Measurements from ENCODE around the gene C1orf232.

C1orf232 gene

DNA sequence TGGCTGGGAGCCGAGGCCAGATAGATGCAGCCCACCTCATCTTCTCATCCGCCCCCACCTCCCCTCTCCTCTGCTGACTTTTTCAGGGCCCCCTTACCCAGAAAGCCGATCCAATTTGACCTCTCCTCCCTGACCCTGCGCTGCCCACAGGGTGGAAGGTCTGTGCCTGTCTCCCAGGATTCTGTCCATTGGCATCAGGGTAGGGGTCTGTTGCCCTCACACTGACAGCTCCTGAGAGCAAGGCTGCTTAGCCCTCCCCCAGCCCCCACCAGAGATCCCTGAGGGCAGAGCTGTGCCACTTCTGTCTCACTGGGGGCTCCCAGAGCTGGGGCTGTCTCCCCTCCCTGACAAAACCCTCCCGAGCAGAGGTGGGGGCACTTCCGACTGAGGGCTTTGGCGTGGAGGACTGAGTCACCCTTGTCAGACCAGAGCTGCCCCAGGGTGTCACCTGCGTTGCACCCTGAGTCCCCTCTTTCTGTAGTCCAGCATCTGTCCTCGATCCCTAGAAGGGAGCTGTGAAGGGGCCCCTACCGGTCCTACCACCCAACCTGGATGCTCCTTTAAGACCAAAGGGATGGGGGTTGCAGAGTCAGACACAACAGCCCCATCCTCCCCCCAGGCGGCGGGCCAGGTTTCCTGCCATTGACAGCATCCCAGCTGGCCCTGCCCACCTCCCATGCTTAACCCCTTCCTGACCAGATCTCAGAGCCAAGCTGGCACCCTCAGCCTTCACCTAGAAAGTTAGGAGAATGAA lies 12.3 kb downstream of the C1orf232 start:
- no peak for DNase-seq (ENCODE audit: low read depth)

DNA sequence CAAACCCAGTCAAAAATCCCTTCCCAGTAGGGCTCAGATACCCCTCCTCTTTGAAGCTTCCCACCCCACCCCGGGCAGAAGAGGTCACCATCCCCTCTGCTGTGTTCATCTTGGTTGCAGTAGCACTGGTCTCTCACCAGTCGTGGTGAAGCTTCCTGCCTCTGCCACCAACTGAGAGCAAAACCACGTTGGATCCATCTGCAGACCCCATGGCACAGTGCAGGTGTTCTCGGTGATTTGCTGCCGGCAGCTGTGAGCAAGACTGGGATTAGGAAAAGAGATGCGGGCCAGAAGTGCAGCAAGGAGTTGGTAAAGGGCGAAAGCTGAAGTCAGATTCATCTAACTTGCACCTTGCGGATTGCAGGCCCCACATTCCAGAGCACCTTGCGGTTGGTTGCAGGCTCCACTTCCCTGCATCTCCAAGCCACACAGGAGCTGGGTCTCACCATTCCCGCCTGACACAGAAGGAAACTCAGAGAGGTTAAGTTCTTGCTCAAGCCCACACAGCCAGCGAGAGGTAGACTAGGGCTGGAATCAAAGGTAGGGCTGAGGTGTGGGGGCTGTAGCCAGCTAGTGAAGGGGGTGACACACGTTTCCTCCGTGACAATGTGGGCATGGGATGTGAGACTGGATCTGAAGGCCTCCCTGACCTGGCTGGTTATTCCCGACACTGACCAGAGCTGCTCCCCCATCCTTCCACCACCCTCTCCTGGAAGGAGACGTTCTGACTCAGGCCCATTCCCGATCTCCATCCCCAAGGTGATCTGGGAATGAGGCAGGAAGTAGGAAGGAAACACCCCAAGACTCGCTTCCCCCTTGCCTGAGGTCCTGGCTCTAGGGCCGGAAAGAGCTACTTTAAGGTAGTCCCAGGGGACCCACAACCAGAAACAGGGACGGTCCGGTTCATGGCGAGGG lies 13.1 kb downstream of the C1orf232 start:
- no peak for DNase-seq (ENCODE audit: low read depth)

GRCh38 chr1:26154750-26155149 lies 14.0 kb downstream of the C1orf232 start:
- no peak for DNase-seq (ENCODE audit: low read depth)

DNA sequence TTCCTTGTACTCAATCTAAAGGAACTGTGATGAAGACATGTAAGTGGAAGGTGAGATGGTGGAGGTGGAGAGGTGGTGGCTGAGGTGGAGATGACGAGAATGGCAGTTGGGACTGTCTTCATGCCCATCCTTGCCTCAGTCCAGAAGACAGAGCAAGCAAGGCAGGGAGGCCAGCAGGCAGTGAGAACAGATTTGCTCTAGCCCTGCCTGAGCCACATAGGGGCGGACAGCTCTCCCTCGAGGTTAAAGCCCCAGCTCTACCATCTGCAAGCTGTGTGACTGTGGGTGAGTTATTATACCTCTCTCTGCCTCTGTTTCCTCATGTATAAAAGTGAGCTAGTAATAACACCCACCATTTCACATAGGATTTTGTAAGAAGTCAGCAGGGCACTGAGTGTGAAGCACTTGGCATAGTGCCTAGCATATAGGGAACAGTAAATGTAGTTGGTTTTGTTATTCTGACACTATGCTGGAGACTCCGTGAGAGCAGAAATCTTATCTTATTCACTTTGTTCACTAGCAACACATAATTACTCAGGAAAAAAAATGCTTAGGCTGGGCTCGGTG lies 14.7 kb downstream of the C1orf232 start:
- DNase-seq (ENCODE audit: low read depth): no peak

DNA sequence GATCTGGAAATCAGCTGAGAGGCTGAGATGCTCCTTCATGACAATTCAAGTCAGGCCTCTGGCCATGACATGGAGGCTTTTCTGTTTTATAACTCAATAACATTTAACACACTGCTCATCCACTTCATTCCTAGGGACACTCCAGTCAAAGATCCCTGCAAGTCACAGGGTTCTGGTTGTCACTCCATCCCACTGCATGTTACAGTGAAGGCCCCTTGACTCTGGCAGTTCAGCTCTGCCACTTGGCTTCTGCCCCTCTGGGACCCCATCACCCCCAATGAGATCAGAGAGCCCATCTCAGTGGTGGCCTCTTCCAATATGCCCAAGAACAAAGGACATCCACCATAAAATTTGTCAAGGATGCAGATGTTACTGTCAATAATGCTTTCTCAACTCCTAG lies 19.9 kb downstream of the C1orf232 start:
- no peak for DNase-seq (ENCODE audit: low read depth)

DNA sequence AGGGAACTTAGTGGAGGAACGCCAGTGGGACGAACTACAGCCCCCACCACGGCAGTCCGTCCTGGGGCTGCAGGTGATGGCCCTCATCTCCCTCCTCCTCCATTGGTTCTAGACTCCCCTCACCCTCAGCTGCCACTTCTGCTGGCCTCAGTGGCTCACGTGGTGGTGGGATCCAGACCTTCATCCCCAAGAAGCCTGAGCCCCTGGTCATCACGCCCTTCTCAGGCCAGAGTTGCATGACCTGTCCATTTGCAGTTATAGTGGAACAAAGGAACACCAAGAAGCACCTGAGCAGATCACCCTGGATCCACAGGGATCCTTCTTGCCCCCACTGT lies 22.8 kb downstream of the C1orf232 start:
- DNase-seq (ENCODE audit: low read depth): no peak

DNA sequence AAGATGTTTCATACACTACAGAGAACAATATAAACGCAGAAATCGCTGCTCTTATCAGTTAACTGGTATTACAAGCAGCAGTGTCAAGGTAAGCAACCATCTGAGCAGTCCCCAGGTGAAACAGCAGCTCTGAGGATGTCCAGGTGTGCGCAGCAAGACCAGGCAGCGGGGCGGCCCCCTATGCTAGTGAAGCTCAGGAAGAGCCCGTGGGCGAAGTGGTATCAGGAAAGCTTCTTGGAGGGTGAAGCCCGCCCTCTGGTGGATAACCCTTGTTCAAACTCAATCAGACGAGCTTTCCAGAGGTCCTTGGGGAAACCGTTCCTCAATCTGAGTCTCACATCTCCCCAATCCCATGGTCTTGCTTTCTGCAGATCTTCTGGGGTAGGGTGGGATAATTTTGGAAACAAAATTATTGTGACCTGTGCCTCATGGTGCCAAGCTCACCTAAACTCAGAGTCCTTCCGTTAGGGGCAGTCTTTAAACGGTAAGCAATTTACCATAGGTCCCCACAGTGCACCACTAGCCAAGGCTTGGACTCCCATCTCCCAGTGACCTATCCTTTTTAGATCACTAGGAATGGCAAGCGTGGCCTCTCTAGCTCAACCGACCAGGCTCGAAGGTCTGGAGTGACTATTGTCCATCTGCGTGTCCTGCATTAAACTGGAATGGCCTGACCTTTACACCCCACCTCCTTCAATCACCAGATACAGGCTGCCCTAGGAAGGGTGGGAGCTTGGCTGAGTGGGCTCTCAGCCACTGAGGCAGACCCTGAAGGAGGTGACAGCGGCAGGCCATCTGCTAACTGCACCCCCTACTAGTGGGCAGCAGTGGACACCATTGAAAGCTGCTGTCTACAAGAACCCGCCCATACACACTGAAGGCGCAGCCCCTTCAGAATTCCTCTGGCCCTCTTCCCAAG lies 23.5 kb downstream of the C1orf232 start:
- peak; percentile 69 for DNase-seq (ENCODE audit: low read depth)

DNA sequence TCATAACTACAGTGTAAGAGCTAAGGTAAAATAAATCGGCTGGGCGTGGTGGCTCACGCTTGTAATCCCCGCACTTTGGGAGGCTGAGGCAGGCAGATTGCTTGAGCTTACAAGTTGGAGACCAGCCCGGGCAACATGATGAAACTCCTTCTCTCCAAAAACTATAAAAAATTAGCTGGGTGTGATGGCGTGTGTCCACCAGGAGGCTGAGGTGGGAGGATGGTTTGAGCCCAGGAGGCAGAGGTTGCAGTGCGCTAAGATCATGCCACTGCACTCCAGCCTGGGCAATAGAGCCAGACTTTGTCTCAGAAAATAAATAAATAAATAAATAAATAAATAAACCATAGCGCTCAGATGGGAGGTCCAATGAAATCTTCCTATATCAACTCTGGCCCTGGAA lies 26.6 kb downstream of the C1orf232 start:
- no peak for DNase-seq (ENCODE audit: low read depth)

- no peak for DNase-seq (ENCODE audit: low read depth)
Measured at GRCh38 chr1:26138974-26139558, 29.7 kb downstream of the C1orf232 start.

DNA sequence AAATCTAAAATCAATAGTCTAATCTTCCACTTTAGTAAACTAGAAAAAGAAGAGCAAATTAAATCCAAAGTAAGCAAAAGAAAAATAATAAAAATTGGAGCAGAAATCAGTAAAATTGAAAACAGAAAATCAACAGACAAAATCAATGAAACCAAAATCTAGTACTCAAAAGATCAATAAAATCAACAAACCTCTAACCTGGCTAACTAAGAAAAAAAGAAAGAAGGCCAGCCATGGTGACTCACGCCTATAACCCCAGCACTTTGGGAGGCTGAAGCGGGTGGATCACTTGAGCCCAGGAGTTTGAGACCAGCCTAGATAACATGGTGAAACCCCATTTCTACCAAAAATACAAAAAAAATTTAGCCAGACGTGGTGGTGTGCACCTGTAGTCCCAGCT lies 34.3 kb downstream of the C1orf232 start:
- DNase-seq (ENCODE audit: low read depth): no peak

DNA sequence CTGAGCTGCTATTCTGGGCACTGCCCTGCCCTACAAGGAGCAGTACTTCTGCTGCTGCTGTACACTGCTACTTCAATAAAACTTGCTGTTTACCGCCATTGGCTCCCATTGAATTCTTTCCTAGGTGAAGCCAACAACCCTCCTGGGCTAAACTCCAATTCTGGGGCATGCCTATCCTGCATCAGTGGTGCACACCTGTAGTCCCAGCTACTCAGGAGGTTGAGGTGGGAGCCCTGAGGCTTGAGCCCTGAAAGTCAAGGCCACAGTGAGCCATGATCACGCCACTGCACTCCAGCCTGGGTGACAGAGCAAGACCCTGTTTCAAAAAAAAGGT lies 36.0 kb downstream of the C1orf232 start:
- no peak for DNase-seq (ENCODE audit: low read depth)

DNA sequence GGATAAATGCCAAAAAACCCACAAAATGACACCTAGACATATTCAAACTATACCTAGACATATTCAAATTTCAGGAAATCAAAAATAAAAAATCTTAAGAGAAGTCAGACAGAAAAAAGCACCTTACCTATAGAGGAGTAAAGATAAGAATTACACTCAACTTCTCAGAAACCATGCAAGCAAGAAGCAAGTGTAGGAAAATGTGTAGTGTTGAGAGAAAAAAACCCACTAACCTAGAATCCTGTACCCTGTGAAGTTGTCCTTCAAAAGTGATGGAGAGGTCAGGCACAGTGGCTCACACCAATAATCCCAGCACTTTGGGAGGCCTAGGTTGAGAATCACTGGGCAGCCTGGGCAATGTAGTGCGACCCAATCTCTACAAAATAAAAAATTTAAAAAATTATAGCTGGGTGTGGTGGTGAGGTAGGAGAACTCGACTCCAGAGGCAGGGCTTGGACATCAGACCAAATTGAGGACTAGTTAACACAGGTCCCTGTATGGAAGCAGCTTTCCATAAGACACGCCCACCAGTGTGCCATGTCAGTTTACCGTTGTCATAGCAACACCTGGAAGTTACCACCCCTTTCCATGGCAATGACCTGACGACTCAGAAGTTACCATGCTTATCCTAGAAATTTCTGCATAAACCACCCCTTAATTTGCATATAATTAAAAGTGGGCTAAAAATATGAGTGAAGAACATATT lies 36.5 kb downstream of the C1orf232 start:
- no peak for DNase-seq (ENCODE audit: low read depth)

- DNase-seq (ENCODE audit: low read depth): no peak
Measured at GRCh38 chr1:26130695-26131094, 38.1 kb downstream of the C1orf232 start.

DNA sequence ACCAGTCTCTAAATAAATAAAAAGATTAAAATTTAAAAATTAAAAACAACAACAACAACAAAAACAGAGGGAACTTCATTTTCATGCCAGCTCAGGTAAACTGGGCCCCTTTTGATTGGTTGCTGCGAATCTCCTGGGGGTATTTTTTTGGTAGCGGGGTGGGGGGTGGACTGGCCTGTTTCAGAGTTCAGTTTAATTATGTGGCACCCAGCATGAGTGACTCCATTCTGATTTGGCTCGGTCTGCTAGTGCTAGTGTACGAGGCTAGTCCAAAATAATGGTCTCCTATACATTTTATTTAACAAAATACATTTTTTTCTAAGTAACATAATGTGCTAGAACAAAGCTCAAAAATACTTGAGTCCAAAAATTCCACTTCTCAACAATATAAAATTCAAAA lies 39.0 kb downstream of the C1orf232 start:
- DNase-seq (ENCODE audit: low read depth): no peak

DNA sequence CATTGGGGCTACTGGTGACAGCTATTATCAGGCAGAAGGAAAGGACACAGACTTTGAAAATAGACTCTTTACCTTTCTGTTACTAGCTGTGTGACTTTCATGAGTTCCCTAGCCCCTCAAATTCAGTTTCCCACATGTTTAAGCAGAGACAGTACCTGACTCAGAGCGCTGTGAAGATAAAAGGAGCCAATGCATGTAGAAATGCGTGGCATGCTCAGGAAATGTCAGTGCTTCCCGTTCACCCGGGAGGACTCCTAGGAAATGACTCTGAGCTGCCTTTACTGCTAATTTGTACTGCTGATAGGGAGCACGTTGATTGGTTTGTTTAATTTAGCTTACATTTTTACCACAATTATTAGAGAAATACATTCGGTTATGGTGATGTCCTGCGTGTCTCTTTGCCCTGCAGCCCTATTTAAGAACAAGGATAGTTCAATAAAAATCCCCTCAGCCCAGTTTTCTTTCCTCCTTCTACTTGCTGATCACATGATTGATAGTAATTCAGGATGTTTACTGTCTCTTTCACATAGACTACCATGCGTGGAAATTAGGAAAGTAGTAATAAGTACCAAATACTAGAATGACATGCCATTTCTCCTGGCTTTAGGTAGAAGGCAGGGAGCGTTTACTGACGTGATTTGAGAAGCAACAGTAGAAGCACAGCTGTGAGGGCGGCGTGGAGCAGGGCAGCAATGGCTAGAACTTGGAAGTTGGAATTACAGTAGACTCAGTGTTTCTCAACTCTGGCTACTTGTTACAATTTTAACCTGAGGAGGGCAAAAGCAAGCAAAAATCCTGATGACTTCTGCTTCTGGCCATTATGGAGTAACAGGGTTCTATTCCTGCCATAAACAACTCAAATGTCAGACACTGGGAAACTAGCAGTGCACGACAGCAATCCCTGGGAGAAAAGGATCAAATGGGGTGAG lies 41.3 kb downstream of the C1orf232 start:
- no peak for DNase-seq (ENCODE audit: low read depth)

DNA sequence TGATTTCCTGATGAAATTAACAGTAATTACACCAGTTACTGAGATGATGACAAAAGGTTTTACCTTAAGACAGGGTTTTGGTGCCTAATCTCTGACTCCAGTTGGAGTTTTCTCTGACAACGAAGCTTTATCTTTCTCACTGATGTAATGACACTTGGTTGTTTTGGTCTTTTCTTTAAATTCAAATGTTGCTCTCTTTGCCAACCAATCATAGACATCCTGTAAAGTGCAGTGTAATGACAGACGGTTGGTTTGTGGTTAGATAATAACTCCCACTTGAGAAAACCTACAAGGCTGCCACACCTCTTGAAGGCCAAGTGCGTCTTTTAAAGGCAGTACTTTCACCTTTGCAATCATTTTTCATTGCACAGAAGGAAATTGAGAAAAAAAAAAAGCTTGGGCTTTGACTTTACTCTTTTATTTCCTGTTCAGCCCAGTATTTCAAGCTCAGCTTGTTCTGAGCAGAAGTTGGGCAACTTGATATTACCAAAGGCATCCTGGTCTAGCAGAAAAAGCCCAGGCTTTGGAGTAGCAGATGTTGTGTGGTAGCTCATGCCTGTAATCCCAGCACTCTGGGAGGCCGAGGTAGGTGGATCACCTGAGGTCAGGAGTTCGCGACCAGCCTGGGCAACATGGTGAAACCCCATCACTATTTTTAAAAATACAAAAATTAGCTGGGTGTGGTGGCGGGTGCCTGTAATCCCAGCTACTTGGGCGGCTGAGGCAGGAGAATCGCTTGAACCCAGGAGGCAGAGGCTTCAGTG lies 42.3 kb downstream of the C1orf232 start:
- DNase-seq (ENCODE audit: low read depth): peak; percentile 18

GRCh38 chr1:26125946-26126320 lies 42.8 kb downstream of the C1orf232 start:
- DNase-seq (ENCODE audit: low read depth): no peak

GRCh38 chr1:26125382-26125781 lies 43.4 kb downstream of the C1orf232 start:
- no peak for DNase-seq (ENCODE audit: low read depth)
